ENCODE results near the gene AKR7A2. TPM values are rescaled to one million over a fixed set of nuclear protein-coding genes. Genes with fewer than 3 reads are reported as not detected.

Gene AKR7A2
- total and polyA plus RNA-seq, 3 donors from 2014 or later: 73.0 to 141 (median 83.3) TPM

- H3K4me3 ChIP-seq: no peak overlapping the region
Observed at GRCh38 chr1:19359357-19359756, 47.4 kb upstream of the AKR7A2 start.

GRCh38 chr1:19358710-19359109, 46.8 kb upstream of the AKR7A2 start:
- H3K9me3 ChIP-seq: no peaks in the 10 kb centered on the region
- intact Hi-C loops (cut with DNase I; ENCODE audit: low total_unique reads): no loop called here
- no peak overlapping the region for H3K27ac ChIP-seq
- no peak for DNase-seq
- no peaks in the 10 kb centered on the region for H3K27me3 ChIP-seq
- TF ChIP-seq, protein P1, sequence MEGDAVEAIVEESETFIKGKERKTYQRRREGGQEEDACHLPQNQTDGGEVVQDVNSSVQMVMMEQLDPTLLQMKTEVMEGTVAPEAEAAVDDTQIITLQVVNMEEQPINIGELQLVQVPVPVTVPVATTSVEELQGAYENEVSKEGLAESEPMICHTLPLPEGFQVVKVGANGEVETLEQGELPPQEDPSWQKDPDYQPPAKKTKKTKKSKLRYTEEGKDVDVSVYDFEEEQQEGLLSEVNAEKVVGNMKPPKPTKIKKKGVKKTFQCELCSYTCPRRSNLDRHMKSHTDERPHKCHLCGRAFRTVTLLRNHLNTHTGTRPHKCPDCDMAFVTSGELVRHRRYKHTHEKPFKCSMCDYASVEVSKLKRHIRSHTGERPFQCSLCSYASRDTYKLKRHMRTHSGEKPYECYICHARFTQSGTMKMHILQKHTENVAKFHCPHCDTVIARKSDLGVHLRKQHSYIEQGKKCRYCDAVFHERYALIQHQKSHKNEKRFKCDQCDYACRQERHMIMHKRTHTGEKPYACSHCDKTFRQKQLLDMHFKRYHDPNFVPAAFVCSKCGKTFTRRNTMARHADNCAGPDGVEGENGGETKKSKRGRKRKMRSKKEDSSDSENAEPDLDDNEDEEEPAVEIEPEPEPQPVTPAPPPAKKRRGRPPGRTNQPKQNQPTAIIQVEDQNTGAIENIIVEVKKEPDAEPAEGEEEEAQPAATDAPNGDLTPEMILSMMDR (IDR thresholded peaks at IDR 0.05): no peak
- TF ChIP-seq POLR2A (IDR thresholded peaks at IDR 0.05): no peak
- H3K4me3 ChIP-seq: no peak overlapping the region
- peaks cover 18% of the 10 kb centered on the region for H3K4me1 ChIP-seq
- H3K36me3 ChIP-seq (ENCODE audit: low read depth, missing control alignments): no peaks in the 10 kb centered on the region
- 92 to 95% methylated on average over 8 of the region's 8 CpGs for WGBS, 2 donors

More at GRCh38 chr1:19359357-19359756, 47.4 kb upstream of the AKR7A2 start:
- intact Hi-C loops (cut with DNase I; ENCODE audit: low total_unique reads): no loop called here
- Histone ChIP-seq H3K27ac (no peak overlapping the region), H3K27me3 (no peaks in the 10 kb centered on the region), H3K9me3 (no peaks in the 10 kb centered on the region), H3K36me3 (ENCODE audit: low read depth, missing control alignments) (no peaks in the 10 kb centered on the region), H3K4me1 (peaks cover 25% of the 10 kb centered on the region)
- DNase-seq: no peak
- TF ChIP-seq, protein P1 (IDR thresholded peaks at IDR 0.05): no peak
- TF ChIP-seq POLR2A (IDR thresholded peaks at IDR 0.05): no peak
- 78 to 88% methylated on average over 11 of the region's 11 CpGs for WGBS, 2 donors

DNA sequence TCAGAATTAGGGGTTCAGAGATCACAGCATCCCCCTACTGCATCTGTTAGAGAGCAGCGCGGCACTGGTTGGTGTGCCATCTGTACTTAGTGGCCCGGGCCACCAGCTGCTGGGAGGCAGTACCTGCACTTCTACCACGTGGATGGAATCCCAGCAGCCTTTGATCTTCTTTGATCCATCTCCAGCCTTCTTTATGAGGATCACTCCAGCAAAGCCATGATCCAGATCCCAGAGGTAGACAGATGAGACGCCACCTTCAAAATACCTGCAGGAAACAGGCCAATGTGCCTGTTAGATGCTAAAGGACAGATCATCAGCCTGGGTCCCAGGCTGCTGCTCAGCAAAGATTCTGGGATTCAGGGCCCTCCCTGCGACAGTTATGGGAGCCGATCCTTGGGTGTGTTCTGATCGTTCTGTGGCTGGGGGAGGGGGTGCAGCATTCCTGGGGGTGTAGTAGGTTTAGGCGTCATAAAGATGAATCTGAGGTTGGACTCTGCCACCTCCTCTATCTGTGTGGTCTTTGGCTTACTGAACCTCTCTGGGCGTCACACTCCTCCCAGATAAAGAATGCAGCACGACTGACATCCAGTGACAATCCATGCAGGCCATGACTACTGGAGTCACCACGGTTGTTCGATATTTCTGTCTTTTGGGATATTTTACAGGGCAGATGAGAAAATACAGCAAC, 45.5 kb upstream of the AKR7A2 start:
- Histone ChIP-seq H3K4me3 (no peak overlapping the region), H3K27ac (no peak overlapping the region), H3K4me1 (peaks cover 11% of the 10 kb centered on the region), H3K36me3 (ENCODE audit: low read depth, missing control alignments) (no peaks in the 10 kb centered on the region), H3K9me3 (no peaks in the 10 kb centered on the region), H3K27me3 (no peaks in the 10 kb centered on the region)
- DNase-seq: no peak
- 88 to 91% methylated on average over 13 of the region's 13 CpGs for WGBS, 2 donors
- intact Hi-C loops (cut with DNase I; ENCODE audit: low total_unique reads): no loop called here
- no peak for TF ChIP-seq POLR2A (IDR thresholded peaks at IDR 0.05)
- TF ChIP-seq, protein P1 (IDR thresholded peaks at IDR 0.05): no peak

GRCh38 chr1:19356266-19356665, 44.3 kb upstream of the AKR7A2 start:
- H3K36me3 ChIP-seq (ENCODE audit: low read depth, missing control alignments): no peaks in the 10 kb centered on the region
- WGBS, 2 donors: 92% methylated on average over 3 to 5 of the region's 5 CpGs
- no peak overlapping the region for H3K4me3 ChIP-seq
- H3K27me3 ChIP-seq: no peaks in the 10 kb centered on the region
- no peaks in the 10 kb centered on the region for H3K9me3 ChIP-seq
- H3K4me1 ChIP-seq: peaks cover 12% of the 10 kb centered on the region
- intact Hi-C loops (cut with DNase I; ENCODE audit: low total_unique reads): no loop called here
- DNase-seq: no peak
- TF ChIP-seq, protein P1 (IDR thresholded peaks at IDR 0.05): no peak
- TF ChIP-seq POLR2A (IDR thresholded peaks at IDR 0.05): no peak
- no peak overlapping the region for H3K27ac ChIP-seq

GRCh38 chr1:19354531-19354981, 42.6 kb upstream of the AKR7A2 start:
- Histone ChIP-seq H3K4me1 (peaks cover 5% of the 10 kb centered on the region), H3K27ac (no peak overlapping the region), H3K9me3 (no peaks in the 10 kb centered on the region), H3K36me3 (ENCODE audit: low read depth, missing control alignments) (no peaks in the 10 kb centered on the region), H3K4me3 (no peak overlapping the region), H3K27me3 (no peaks in the 10 kb centered on the region)
- WGBS, 2 donors: 58 to 90% methylated on average over 6 of the region's 6 CpGs
- TF ChIP-seq, protein P1 (IDR thresholded peaks at IDR 0.05): no peak
- TF ChIP-seq POLR2A (IDR thresholded peaks at IDR 0.05): no peak
- no peak for DNase-seq
- intact Hi-C loops (cut with DNase I; ENCODE audit: low total_unique reads): no loop called here

All from testis (tissue), 3 donors.